Activated T-cell treated with anti-CD3 and anti-CD28 coated beads for 24 hours (primary cell): ENCODE data around the gene TIPRL.
"Not testable (repeated sequence)": the region's sequence is repeated elsewhere in the genome, so short reads cannot be mapped to it uniquely, and the experiment has no call there.

Experiments
- DNase-seq: peaks from one replicate; pipeline ENCODE4 v3.0.0-alpha.2; 2020; ENCODE audit warnings: low read depth

TIPRL gene

DNA sequence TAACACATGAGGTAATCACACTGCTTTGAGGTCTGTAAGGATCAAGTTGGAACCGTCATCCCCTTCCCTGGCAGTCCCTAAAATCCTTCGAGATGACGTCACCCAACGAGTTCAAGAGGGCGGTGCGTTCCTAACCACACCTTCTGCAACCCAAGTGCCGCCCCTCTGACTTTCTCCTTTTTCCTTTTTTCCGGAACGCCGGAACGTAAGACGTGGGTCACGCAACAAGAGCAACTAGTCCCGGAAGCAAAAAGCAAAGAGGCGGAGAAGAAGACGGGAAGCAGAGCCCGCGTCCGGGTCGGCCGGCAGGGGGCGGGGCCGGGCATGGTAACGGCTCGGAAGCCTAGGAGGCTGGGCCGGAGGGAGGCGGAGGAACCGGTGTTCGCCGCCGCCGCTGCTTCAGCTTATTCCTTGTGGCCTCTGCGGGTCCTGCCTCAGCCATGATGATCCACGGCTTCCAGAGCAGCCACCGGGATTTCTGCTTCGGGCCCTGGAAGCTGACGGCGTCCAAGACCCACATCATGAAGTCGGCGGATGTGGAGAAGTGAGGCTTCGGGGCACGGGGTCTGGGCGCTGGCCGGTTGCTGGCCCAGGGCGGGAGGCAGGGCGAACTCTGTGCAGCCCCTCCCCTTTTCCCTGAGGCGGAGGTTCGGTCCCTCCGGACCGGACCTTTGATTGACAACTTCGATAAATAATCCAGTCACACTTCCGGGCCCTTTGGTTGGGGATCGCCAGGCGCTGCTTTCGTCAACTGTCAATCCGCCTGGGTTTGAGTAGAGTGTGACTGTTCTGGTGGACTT lies at the start of gene TIPRL:
TSS of gene TIPRL (plus strand) at position 325 of the 800 bp plus-strand sequence. CDS start at position 441, 116 bp downstream.
- peak; percentile 93 for DNase-seq

GRCh38 chr1:168129933-168130332 lies 48.8 kb upstream of the TIPRL start:
- DNase-seq: no peak

- DNase-seq: no peak
Observed at GRCh38 chr1:168134132-168134531, 44.6 kb upstream of the TIPRL start.

DNA sequence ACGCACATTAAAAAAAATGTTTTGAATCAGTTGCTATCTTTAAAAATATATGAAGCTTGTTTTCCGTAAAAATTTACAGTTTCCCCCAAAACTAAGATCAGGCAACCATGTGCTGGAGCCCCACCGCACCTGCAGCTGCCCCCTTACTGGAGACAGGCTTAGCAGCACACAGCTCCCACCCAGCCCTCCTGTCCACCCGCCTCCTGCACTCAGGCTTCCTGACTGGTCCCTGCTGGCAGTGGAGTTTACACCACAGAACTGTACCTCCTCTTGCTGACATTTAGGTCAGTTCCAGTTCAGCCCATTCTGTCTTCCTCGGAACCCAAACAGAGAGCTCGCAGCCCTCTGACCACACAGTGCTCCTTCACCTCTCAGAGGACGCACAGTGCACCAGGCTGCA lies 44.1 kb upstream of the TIPRL start:
- DNase-seq: no peak

GRCh38 chr1:168135116-168135920 lies 43.4 kb upstream of the TIPRL start:
- no peak for DNase-seq

- DNase-seq: no peak
Observed at GRCh38 chr1:168135921-168136708, 42.6 kb upstream of the TIPRL start.

DNA sequence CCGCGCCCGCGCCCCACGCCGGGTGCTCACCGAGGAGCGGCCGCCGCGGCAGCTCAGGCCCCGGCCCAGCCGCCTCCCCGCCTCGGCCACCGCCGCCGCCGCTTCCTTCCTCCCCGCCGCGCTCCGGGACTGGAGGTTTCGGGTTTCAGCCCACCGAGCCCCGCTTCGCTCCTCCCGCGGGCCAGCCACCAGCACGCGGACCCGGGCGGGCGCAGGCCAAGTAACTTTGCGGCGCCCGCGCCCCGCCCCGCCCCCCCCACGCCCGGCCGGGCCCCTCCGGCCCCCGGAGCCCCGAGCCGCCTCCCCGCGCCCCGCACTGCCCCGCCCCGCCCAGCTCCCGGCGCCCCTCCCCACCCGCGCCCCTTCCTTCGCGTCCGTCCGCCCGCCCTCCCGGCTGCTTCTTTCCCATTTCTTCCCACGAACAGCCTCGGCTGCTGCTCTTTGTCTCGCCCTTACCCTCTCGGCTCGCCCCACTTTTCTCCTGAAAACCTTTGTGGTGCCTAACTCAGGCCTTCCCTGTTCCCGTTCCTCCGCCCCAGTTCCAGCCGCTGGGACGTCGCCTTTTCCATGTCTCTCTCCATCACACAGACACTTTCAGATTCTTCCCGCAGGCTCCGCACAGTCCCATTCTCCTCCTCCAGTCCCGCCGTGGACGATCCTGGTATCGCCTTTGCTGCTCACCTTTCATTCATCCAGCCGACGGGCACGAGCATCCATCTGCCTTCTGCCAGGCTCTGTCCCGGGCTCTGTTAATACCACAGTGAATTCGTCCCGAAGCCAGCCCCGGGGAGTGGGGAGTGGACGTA lies 41.9 kb upstream of the TIPRL start, which contains the start of gene GPR161:
TSS of gene GPR161 (minus strand) at position 222 of the 806 bp plus-strand sequence. CDS start 32,080 bp downstream, outside the sequence.
- DNase-seq: no peak

DNA sequence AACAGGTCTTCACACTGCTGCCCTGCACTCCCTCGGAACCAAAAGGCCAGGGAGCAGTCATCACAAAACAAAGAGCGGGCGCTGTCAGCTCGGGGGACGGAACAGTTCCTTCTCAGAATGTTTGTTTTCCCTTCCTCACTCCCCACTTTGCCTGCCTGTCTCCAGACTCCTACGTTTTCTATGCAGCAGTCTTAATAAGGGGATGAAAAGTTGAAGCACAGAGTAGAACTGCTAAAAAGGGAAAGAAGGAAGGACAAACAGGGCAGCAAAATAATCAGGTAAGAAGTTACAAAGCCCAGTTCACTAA lies 41.3 kb upstream of the TIPRL start:
- no peak for DNase-seq

DNA sequence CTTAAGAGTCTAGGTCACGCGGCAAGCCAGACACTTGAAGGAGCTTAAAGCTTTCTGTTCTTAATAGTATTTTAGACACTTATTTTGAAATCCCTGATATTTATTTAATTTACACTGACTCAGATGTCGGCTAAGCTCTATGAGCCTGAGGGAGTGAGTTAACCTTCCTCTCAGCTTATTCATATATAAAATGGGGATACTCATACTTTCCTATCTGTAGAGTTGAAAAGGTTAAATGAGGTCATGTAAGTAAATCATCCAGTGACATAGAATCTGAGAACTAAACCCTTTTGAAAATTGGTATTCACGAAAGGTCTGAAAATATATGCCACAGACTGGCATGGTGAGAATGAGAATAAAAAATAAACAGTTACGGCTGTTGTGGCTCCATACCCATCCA lies 40.6 kb upstream of the TIPRL start:
- DNase-seq: no peak

- DNase-seq: no peak
Observed at GRCh38 chr1:168139070-168139469, 39.7 kb upstream of the TIPRL start.

DNA sequence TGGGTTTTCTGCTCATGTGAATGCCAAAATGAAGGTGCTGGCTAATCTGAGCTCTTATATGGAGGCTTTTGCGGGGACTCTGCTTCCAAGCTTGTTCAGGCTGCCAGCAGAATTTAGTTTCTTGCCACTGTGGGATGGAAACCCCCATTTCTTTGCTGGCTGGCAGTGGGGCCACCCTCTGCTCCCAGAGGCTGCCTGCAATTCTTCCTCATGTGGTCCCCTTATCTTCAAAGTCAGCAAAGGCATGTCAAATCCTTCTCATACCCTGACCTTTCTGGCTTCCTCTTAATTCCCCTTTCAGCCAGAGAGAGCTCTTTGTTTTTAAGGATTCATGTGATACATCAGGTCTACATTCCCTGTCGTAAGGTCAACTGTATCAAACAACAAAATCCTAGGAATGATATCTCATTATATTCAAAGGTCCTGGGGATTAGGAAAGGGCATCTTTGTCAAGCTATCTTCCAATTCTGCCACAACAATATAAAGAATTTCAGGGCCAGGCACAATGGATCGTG lies 36.8 kb upstream of the TIPRL start:
- DNase-seq: no peak

DNA sequence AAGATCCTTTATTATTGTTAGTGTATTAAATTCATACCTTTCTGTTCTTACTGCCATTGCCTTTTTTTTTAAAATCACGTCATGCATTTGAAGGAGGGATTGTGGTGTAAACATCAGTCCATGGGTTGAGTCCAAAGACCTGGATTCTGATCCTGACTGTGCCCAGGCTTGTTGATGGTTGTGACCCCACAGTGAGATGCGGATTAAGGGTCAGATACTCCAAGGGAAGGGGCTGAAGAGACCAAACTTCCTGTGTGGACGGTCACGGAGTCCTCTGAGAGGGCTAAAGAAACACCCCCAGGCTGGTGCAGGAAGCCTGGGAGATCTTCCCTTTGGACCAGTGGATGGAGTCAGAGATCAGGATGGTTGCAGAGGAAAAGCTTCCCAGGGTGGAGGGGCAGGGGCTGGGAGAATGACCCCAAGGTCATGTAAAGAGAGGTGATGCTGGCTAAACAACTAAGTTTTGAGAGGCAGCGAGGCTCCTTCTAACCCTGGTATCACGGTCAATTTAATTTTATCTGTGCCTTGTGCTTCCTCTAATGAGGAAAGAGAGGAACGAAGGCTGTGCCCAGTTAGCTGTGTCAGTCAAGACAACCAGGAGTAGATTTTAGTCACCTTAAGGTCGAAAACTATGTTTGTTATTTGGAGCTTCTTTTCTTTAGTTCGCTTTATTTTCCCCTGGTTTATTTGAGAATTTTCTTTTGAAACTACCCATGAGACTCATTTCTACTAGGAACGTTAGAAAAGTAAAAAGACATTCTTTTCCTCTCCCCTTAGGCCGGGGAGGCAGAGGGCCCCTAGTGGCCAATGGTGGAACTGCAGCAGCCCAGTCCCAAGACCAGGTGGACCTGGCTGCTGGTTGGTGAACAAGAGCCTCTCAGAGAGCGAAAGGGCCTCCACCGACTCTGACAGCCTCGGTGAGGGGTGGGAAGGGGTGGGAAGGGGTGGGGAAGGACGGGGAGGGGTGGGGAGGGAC lies 33.3 kb upstream of the TIPRL start:
- peak; percentile 77 for DNase-seq

DNA sequence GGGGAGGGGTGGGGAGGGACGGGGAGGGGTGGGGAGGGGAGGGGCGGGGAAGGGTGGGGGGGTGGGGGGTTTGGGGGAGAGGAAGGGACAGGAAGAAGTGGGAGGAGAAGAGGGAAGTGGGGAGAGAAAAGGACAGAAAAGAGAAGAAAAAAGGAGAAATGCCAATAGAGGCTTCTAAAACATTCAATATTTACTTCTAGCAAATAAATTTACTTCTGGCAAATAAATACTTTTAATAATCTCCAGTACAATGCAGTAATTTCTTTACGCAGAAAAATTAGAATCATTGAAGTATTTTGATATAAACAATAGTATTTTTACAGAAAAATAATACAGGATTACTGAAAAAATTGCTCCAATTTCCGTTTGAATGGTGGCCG lies 32.6 kb upstream of the TIPRL start:
- DNase-seq: no peak

DNA sequence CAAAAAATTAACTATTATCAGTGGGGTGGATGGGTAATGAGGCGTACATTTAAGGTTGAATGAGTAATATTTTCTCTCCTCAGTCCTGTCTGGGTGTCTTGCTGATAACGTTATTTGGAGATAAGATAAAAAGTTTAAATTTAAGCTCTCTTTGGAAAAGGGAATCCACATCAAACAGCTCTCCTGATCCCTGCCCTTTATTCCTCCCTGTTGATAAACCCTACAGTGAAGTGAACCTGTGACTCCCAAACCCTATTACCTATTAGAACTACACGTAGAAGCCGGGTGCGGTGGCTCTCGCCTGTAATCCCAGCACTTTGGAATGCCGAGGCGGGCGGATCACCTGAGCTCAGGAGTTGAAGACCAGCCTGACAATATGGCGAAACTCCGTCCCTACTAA lies 32.1 kb upstream of the TIPRL start:
- DNase-seq: no peak

DNA sequence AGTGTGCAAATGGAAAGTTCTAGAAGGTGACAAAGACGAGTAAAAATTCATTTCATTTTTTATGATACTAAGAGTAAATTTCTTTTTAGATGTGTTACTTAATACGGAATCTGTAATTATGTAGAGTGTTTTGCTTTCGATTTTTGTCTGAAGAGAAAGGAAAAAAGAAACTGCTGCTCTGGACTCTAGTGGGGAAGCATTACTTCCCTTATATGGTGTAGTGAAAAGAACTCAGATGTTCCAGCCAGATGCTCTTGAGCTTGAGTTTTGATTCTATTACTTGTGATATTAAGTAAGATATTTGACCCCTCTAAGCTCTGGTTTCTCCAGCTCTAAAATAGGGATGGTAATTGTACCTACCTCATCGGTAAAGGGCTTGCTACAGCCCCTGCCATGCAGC lies 29.8 kb upstream of the TIPRL start:
- no peak for DNase-seq

GRCh38 chr1:168150283-168150682 lies 28.5 kb upstream of the TIPRL start:
- DNase-seq: no peak

GRCh38 chr1:168151935-168152334 lies 26.8 kb upstream of the TIPRL start:
- DNase-seq: no peak

GRCh38 chr1:168154707-168155106 lies 24.1 kb upstream of the TIPRL start:
- not testable (repeated sequence) for DNase-seq

DNA sequence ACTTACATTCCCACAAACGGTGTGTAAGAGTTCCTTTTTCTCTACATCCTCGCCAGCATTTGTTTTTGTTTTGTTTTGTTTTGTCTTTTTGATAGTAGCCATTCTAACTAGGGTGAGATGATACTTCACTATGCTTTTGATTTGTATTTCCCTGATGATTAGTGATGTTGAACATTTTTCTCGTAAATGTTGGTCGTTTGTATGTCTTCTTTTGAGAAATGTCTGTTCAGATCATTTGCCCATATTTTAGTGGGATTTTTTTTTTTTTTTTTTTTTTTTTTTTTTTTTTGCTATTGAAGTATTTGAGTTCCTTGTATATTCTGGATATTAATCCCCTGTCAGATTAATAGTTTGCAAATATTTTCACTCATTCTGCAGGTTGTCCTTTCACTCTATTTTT lies 22.9 kb upstream of the TIPRL start:
- DNase-seq: no peak

DNA sequence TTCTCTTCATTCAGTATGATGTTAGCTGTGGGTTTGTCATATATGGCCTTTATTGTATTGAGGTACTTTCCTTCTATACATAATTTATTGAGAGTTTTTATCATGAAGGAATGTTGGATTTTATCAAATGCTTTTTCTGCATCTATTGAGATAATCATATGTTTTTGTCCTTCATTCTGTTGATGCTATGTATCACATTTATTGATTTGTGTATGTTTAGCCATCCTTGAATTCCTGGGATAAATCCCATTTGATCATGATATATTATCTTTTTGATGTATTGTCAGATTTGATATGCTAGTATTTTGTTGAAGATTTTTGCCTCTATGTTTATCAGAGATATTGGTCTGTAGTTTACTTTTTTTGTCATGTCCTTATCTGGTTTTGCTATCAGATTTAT lies 21.1 kb upstream of the TIPRL start:
- DNase-seq: no peak
